NCI-H2196 (cell line): ENCODE data around the gene DLL3.
A peak's percentile ranks its signal among the peaks of the same experiment; 100 is the strongest.

Experiments used
- DNase-seq: peaks from one replicate; lab custom pipeline; 2025; ENCODE audit not compliant: unreplicated experiment; lab: John Stamatoyannopoulos, UW

The DLL3 gene

DNA sequence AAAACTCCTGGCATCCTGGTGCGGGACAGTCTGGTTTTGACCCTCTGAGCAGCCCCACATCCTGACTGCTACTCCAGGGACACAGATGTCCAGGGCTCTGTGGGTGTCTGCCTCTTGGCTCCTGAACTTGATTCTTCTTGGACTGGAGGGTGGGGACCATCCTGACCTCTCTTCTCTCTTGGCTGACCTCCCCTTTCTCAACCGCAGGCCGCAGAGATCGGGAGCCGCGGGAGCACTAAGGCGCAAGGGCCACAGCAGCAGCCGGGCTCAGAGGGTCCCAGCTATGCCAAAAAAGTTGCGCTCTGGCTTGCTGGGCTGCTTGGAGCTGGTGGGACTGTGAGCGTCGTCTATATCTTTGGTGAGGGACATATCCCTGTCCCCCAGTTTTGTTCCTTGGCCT lies 17.1 kb upstream of the DLL3 start:
- no peak for DNase-seq

DNA sequence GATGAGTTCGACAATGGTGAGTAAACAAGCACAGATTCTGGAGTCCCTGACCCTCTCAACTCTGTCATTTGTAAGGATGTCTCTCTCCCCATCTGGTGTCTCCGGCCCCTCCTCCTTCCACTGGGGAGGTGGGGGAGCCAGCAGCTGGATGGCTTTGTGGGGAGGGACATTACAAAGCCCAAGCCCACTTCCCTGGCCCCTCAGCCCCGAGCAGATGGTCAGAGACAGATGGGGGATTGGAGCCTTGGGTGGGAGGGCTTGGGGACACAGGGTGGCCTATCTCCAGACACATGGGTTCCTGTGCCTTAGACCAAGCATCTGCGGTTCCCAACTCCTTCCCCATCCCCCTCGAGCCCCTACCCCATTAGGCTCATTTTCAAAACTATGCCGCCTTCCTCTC lies 15.6 kb upstream of the DLL3 start:
- DNase-seq: no peak

GRCh38 chr19:39489756-39490155 lies 9.0 kb upstream of the DLL3 start:
- DNase-seq: no peak

DNA sequence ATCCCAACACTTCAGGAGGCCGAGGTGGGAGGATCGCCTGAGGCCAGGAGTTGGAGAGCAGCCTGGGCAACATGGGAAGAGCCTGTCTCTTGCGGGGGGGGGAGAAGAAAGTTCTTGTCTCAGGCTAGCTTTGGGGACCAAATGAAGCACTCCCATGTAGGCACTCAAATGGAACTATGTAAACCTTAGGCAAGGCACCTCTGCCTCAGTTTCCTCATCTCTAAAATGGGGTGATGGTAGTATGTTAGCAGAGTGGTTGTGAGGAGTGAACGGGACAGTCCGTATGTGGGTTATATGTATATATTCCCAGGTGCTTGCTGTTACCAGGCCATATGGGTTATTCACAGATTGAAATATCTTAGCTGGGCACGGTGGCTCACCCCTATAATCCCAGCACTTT lies 6.5 kb upstream of the DLL3 start:
- no peak for DNase-seq

DNA sequence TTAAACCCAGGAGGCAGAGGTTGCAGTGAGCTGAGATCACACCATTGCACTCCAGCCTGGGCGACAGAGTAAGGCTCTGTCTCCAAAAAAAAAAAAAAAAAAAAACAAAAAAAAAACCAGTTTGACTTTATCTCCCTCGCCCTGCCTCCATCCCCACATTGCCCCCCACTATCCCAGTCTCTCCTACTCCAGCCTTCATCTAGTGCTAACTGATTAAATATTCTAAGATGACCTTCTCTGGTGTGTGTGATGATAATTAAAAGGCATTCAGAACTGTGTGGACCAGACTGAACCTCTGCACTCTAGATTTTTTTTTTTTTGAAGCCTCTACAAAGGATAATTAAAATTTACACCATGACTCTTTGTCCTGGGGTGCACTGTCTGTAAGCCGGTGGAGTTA lies 6.0 kb upstream of the DLL3 start:
- no peak for DNase-seq

GRCh38 chr19:39494661-39495060 lies 4.1 kb upstream of the DLL3 start:
- DNase-seq: no peak

DNA sequence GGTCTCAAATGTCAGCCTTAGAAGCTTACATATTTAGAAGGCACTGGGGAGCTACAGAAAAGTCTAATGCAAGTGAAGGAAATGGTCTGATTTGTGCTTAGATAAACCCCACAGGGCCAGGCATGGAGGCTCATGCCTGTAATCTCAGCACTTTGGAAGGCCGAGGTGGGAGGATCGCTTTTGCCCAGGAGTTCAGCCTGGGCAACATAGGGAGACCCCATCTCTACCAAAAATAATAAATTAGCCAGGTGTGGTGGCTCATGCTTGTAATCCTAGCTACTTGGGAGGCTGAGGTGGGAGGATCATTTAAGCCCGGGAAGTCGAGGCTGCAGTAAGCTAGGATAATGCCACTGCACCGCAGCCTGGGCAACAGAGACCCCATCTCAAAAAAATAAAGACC lies 2.7 kb upstream of the DLL3 start:
- DNase-seq: no peak

- DNase-seq: no peak
These were observed 1.1 kb upstream of the DLL3 start for GRCh38 chr19:39497701-39497995.

- DNase-seq: peak; percentile 84
These were observed 550 bp upstream of the DLL3 start for GRCh38 chr19:39497996-39498797.

- DNase-seq: no peak
These were observed 1.2 kb downstream of the DLL3 start for GRCh38 chr19:39499932-39500331.

DNA sequence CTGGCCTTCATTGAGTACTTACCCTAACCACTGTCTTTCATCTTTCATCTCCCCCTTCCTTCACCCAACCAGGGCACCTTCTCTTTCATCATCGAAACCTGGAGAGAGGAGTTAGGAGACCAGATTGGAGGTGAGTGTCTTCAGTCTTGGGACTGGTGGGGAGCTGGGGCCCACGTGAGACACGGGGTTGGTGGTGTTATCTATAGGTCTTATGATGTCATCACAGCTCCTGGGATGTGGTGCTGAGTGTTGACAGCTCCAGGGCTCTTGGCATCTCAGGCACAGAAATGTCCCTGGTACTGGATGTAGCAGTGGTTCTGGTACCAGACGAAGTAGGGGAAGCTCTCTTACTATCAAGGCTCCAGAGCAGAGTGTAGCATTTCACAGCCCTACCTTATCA lies 1.8 kb downstream of the DLL3 start:
- no peak for DNase-seq

DNA sequence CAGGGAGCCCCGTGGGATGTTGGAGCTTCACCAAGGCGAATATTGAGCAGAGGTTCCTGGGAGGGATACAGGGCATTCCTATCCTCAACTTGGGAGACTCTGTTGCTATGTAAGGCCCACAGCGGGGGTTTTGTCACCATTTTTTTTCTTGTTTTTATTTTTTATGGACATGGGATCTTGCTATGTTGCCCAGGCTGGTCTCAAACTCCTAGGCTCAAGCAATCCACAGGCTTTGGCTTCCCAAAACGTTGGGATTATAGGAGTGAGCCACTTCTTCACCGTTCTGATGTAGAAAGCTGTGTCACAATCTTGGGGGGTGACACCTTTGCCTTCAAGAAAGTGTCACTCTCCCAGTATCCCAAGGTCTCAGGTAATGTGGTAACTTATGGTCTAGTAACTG lies 2.6 kb downstream of the DLL3 start:
- no peak for DNase-seq

DNA sequence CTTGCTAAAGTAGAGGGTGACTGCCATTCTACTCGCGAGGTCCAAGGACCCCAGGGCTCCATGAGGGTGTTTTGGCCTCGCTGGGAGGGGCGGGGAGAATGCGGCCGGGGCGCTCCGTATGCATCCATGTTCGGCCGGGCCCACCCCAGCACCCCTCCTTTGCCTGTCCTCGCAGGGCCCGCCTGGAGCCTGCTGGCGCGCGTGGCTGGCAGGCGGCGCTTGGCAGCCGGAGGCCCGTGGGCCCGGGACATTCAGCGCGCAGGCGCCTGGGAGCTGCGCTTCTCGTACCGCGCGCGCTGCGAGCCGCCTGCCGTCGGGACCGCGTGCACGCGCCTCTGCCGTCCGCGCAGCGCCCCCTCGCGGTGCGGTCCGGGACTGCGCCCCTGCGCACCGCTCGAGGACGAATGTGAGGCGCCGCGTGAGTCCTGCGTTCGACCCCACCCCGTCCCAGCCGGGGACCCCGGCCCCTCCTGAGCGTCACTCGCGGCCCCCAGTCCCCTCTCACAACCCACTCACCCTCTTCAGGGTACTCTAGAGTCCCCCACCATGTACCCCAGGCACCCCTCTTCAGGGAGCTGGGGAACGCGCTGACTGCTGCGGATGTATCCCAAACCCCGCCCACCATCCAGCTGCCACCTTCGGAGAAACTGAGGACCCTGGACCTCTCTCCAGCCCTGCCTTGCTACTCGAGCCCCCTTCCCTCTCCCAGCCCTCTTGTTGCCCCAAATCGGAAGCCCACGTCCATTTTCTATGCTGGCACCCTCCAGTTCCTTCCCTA lies 4.1 kb downstream of the DLL3 start:
- no peak for DNase-seq

- no peak for DNase-seq
These were observed 7.8 kb downstream of the DLL3 start for GRCh38 chr19:39506598-39506943.

GRCh38 chr19:39506944-39507714 lies 8.4 kb downstream of the DLL3 start:
- DNase-seq: peak; percentile 94

DNA sequence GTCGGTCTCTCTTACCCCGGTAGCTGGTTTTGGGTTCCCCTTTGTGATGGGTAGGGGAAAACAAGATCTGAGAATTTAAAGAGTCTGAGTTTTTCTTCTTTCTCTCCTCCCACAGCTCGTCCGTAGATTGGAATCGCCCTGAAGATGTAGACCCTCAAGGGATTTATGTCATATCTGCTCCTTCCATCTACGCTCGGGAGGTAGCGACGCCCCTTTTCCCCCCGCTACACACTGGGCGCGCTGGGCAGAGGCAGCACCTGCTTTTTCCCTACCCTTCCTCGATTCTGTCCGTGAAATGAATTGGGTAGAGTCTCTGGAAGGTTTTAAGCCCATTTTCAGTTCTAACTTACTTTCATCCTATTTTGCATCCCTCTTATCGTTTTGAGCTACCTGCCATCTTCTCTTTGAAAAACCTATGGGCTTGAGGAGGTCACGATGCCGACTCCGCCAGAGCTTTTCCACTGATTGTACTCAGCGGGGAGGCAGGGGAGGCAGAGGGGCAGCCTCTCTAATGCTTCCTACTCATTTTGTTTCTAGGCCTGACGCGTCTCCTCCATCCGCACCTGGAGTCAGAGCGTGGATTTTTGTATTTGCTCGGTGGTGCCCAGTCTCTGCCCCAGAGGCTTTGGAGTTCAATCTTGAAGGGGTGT lies 9.1 kb downstream of the DLL3 start:
- no peak for DNase-seq

DNA sequence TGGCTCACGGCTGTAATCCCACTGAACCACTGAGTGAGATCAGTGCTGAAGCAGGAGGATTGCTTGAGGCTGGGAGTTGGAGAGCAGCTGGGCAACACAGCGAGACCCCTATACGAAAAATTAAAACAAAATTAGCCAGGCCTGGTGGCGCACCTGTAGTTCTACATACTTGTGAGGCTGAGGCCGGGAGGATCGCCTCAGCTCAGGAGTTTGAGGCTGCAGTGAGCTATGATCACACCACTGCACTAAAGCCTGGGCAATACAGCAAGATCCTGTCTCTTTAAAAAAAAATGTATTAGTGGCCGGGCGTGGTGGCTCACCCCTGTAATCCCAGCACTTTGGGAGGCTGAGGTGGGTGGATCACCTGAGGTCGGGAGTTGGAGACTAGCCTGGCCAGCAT lies 9.9 kb downstream of the DLL3 start:
- DNase-seq: no peak

- no peak for DNase-seq
These were observed 10.5 kb downstream of the DLL3 start for GRCh38 chr19:39509233-39509632.

- DNase-seq: no peak
These were observed 14.2 kb downstream of the DLL3 start for GRCh38 chr19:39512988-39513387.

DNA sequence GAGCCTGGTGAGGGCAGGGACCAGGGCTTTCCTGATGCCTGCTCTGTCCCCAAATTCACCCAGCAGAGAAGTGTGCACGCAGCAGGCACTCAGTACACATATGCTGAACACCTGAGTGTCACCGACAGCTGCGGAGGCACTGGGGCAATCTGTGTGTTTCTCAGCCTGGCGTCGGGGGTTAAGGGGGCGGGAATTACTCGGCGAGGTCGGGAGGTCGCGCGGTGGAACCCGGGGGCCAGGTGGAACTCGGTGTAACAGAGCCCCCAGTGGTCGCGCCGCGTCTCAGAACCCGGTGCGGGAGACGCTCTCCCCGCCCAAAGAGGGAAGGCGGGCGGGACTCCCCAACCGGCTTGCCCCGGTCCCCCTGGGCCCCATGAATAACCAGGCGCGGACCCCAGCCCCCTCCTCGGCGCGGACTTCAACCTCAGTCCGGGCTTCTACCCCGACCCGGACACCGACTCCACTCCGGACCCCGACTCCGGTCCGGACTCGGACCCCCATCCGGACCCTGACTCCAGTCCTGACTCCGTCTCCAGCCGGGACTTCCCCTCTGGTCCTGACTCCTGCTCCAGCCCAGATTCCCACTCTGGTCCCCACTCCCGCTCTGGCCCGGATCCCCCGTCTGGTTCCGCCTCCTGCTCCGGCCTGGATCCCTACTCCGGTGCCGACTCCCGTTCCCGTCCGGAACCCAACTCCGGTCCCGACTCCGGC lies 16.2 kb downstream of the DLL3 start, which contains the start of gene SELENOV:
Gene SELENOV (plus strand): TSS at position 300 of the 711 bp plus-strand sequence. CDS start 74 bp downstream, at position 374.
- no peak for DNase-seq
